Measurements from ENCODE around the gene XAGE2. TPM values are rescaled to one million over a fixed set of nuclear protein-coding genes. Genes with fewer than 3 reads are reported as not detected.

XAGE2 gene
- total and polyA plus RNA-seq, 2 of the 8 experiments (the other 6 are each of a cell fraction or from before 2014, with no cell fraction given): not detected

DNA sequence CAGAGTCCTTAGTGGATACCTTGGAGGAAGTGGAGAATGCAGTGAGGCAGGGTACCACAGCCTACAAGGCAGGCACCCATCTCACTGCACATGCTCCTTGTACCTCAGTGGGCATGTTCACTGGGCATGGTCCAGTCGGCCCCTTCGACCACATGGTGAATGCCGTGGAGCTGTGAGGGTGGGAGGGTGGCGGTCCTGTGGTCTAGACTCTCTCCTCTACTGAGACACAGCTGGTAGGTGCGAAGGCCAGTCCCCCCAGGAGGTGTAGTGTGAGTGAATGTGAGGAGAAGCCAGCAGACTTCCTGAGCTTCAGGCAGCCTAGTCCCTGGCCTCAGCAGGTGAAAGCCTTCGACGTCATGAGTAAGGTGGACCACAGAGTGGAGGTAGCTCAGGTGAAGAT lies 12.2 kb downstream of the XAGE2 start:
- 84% methylated on average over 7 of the region's 7 CpGs; no CpG with 5 or more reads in 1 of the 2 experiments for WGBS, 2 experiments (ENCODE audit: extremely low coverage in 1 of 2, insufficient coverage in 1 of 2, insufficient read length in 1 of 2, insufficient replicate concordance in 2 of 2, low coverage in 1 of 2, low lambda C conversion rate in 2 of 2, missing lambda C conversion rate in 1 of 2)
- Histone ChIP-seq H3K14ac (ENCODE audit: insufficient read length) (no peak overlapping the region), H2BK120ac (replicated peaks; ENCODE audit: low read depth, low read length) (no peak overlapping the region), H3K4me3 (ENCODE audit: extremely low read depth in 1 of 4, insufficient read depth in 2 of 4, low read depth in 3 of 4, low read length in 4 of 4) (no peak overlapping the region), H2BK20ac (ENCODE audit: low read length) (no peak overlapping the region), H3K23me2 (ENCODE audit: low read depth, low read length) (no peaks in the 10 kb centered on the region), H4K20me1 (replicated peaks in 1 of 2; ENCODE audit: control insufficient read depth in 1 of 2, insufficient read depth in 2 of 2, low read length in 2 of 2) (no peaks in the 10 kb centered on the region), H2BK12ac (ENCODE audit: low read depth, low read length) (no peak overlapping the region), H3K27ac (ENCODE audit: low read depth, low read length) (no peak overlapping the region), H3K18ac (ENCODE audit: extremely low read depth, low read length) (no peak overlapping the region), H3K9ac (replicated peaks in 1 of 4; ENCODE audit: extremely low read depth in 1 of 4, low read depth in 3 of 4, low read length in 3 of 4) (no peak overlapping the region), H2BK5ac (ENCODE audit: low read depth, low read length) (no peak overlapping the region), H2AFZ (ENCODE audit: low read length) (no peak overlapping the region), H4K8ac (ENCODE audit: extremely low read depth, insufficient read depth, low read length) (no peak overlapping the region), H3K36me3 (ENCODE audit: control insufficient read depth in 2 of 4, insufficient read depth in 4 of 4, low read length in 3 of 4) (no peaks in the 10 kb centered on the region), H3K79me2 (ENCODE audit: control insufficient read depth in 1 of 2, insufficient read depth in 2 of 2, low read length in 2 of 2) (no peaks in the 10 kb centered on the region), H2BK15ac (ENCODE audit: low read length) (no peak overlapping the region), H3K79me1 (ENCODE audit: low read depth, low read length) (no peaks in the 10 kb centered on the region), H4K5ac (ENCODE audit: insufficient read length, low read depth, low read length) (no peak overlapping the region), H3K4me1 (replicated peaks in 1 of 4; ENCODE audit: control insufficient read depth in 3 of 4, insufficient read depth in 4 of 4, low read length in 3 of 4) (no peaks in the 10 kb centered on the region), H3K56ac (replicated peaks; ENCODE audit: insufficient read length, low read depth, low read length) (no peak overlapping the region), H3K27me3 (replicated peaks in 1 of 4; ENCODE audit: control insufficient read depth in 3 of 4, extremely low read depth in 1 of 4, insufficient read depth in 3 of 4, low read length in 3 of 4) (no peaks in the 10 kb centered on the region), H3K4ac (replicated peaks; ENCODE audit: insufficient read length, low read depth, low read length) (no peak overlapping the region), H3K4me2 (ENCODE audit: insufficient read depth in 1 of 2, low read depth in 2 of 2, low read length in 2 of 2) (no peak overlapping the region), H3K23ac (ENCODE audit: insufficient read length) (no peak overlapping the region), H4K91ac (replicated peaks; ENCODE audit: insufficient read length, low read length) (no peak overlapping the region), H2AK5ac (ENCODE audit: low read depth, low read length) (no peak overlapping the region), H3K9me3 (ENCODE audit: insufficient read depth in 2 of 2, low read depth in 1 of 2, low read length in 1 of 2) (no peaks in the 10 kb centered on the region)
- FAIRE-seq (no peak), DNase-seq (ENCODE audit: low read depth in 1 of 2, low spot score in 2 of 2) (no peak)
- ChIA-PET CTCF (ENCODE audit: partially characterized antibody) (no interaction called here), POLR2A (ENCODE audit: partially characterized antibody) (no interaction called here)
- no peak for TF ChIP-seq NANOG (IDR thresholded peaks at IDR 0.05; ENCODE audit: insufficient read depth, low read depth, low read length, poor library complexity, severe bottlenecking)
- no peak for TF ChIP-seq KDM4A (IDR thresholded peaks at IDR 0.05; ENCODE audit: low read depth, low read length, severe bottlenecking)
- no peak for TF ChIP-seq SP2 (IDR thresholded peaks at IDR 0.05; ENCODE audit: low read length)

All from H1 (cell line).